Rectal smooth muscle tissue (tissue), 1 donor: Measurements from ENCODE around the gene KCND2.
"Not testable (repeated sequence)": the region's sequence is repeated elsewhere in the genome, so short reads cannot be mapped to it uniquely, and the experiment has no call there.

Source experiments
- H3K27ac ChIP-seq: one replicate; pipeline ENCODE4 v1.7.0; 2013; ENCODE audit warnings: low read depth, low read length, inconsistent platforms
- H3K27me3 ChIP-seq: one replicate; pipeline ENCODE4 v1.7.0; 2013; ENCODE audit warnings: low read length; ENCODE audit not compliant: control insufficient read depth, insufficient read depth
- H3K36me3 ChIP-seq: one replicate; pipeline ENCODE4 v1.7.0; 2013; ENCODE audit warnings: low read length; ENCODE audit not compliant: control insufficient read depth, insufficient read depth
- H3K4me1 ChIP-seq: one replicate; pipeline ENCODE4 v1.7.0; 2013; ENCODE audit warnings: low read length; ENCODE audit not compliant: control insufficient read depth, insufficient read depth
- H3K4me3 ChIP-seq: one replicate; pipeline ENCODE4 v1.7.0; 2013; ENCODE audit warnings: low read length
- H3K9ac ChIP-seq: one replicate; pipeline ENCODE4 v1.7.0; 2013; ENCODE audit warnings: low read length

KCND2 gene

DNA sequence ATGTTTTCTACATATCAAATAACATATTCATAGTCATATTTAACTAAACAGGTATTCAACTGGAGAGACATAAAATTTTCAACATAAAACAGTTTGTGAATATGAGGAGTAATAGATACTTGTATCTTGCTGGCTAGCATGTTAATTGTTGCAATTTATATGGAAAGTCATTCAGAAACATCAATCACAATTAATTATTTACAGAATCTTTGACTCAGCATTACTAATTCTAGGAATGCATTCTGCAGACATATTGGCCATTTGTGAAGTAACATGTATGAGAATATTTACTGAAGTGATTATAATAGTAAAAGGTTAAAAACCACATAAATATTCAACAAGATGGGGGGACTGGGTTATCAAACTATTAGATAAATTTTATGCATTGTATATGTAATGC is 381.3 kb downstream of the KCND2 start:
- Histone ChIP-seq H3K27ac (no peak overlapping the region), H3K36me3 (no peaks in the 10 kb centered on the region), H3K9ac (no peak overlapping the region), H3K4me3 (no peak overlapping the region), H3K4me1 (no peaks in the 10 kb centered on the region), H3K27me3 (no peaks in the 10 kb centered on the region)

DNA sequence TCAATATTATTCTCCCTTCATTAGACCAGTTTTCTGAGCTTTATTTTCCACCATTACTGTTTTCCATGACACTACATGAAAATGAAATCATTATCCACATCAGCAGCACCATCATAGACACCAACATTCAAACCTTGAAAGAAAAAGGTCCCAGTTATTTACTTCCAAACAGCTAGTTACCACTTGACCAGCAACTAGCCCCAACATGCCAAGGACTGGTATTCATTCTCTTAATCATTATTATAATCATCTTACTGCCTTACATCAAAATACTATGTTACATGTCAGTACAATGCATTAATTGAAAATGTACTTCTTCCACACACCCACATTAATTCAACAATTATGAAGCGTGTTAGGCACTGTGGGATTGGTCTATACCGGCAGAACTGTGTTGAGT is 385.5 kb downstream of the KCND2 start:
- Histone ChIP-seq H3K4me3 (no peak overlapping the region), H3K9ac (no peak overlapping the region), H3K27ac (no peak overlapping the region), H3K4me1 (no peaks in the 10 kb centered on the region), H3K27me3 (no peaks in the 10 kb centered on the region), H3K36me3 (no peaks in the 10 kb centered on the region)

DNA sequence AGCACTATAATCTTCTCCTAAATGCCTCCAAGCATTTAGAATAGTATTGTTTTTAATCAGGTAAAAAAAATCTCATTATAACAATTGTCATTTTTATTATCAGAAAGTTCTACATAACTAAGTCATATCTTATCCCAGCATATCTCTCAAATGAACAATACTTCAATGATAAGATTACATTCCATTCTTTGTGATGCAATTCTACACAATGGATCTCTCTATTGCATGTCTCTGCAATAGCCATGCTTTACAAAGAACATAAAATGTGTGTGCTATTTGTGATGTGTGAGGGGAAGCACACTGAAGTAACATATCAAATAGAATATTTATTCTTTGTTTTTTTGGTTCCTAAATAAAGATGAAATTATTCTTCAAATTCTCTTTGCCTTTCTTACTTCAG is 389.3 kb downstream of the KCND2 start:
- H3K9ac ChIP-seq, result no peak overlapping the region

DNA sequence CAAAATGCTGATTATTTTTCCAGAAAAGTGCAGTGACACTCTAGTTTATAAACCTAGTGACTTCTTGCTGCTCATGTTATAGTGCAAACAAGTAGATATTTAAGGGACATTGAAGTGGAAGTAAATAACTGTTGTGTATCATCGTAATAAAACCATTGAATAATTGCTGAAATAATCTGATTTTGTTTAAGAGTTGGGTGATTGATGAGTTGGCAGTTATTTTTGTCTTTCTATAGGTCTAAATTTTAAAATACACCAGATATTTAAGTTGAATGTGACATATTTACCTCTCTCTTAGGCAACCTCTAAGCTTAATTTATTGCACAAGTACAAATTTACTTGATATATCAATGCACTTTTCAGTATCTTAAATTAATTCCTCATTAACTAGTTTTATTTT is 392.1 kb downstream of the KCND2 start:
- H3K9ac ChIP-seq, result no peak overlapping the region
- H3K27ac ChIP-seq, result no peak overlapping the region
- no peak overlapping the region for H3K4me3 ChIP-seq
- H3K4me1 ChIP-seq, result no peaks in the 10 kb centered on the region
- no peaks in the 10 kb centered on the region for H3K27me3 ChIP-seq
- H3K36me3 ChIP-seq, result no peaks in the 10 kb centered on the region

More for the DNA sequence above, 389.3 kb downstream of the KCND2 start:
- Histone ChIP-seq H3K4me3 (no peak overlapping the region), H3K27ac (no peak overlapping the region), H3K4me1 (no peaks in the 10 kb centered on the region), H3K27me3 (no peaks in the 10 kb centered on the region), H3K36me3 (no peaks in the 10 kb centered on the region)

DNA sequence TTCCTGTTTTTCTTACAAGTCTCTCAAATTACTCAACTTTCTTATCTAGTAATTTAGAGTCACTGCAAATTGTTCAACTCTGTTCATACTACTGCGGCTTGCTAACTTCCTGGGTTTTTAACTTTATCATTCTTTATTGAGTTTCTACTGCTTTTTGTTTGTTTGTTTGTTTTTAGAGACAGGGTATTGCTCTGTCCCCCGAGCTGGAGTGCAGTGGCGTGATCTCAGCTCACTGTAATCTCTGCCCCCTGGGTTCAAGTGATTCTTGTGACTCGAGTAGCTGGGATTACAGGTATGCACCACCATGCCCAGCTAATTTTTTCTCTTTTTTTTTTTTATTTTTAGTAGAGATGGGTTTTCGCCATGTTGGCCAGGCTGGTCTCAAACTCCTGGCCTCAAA is 402.1 kb downstream of the KCND2 start:
- Histone ChIP-seq H3K4me3 (no peak overlapping the region), H3K27ac (no peak overlapping the region), H3K9ac (no peak overlapping the region), H3K27me3 (no peaks in the 10 kb centered on the region), H3K4me1 (no peaks in the 10 kb centered on the region), H3K36me3 (no peaks in the 10 kb centered on the region)

DNA sequence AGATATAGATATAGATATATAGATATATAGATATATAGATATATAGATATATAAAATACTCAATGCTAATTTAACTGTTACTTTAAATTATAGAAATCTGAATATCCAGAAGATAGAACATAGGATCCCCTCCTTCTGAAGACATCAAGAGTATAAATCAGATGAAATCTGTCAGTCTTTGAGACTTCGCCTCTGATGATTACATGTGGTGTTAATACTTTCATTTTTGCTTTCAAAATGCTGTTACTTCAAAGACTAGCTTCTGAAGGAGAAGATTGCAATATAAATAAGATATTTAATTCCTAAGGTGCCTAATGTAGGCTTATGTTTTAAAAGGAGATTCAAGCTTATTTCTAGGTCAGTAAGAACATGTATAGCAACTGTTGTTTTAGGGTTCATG is 404.6 kb downstream of the KCND2 start:
- no peak overlapping the region for H3K27ac ChIP-seq
- H3K36me3 ChIP-seq, result no peaks in the 10 kb centered on the region
- no peaks in the 10 kb centered on the region for H3K27me3 ChIP-seq
- no peak overlapping the region for H3K4me3 ChIP-seq
- no peak overlapping the region for H3K9ac ChIP-seq
- no peaks in the 10 kb centered on the region for H3K4me1 ChIP-seq

DNA sequence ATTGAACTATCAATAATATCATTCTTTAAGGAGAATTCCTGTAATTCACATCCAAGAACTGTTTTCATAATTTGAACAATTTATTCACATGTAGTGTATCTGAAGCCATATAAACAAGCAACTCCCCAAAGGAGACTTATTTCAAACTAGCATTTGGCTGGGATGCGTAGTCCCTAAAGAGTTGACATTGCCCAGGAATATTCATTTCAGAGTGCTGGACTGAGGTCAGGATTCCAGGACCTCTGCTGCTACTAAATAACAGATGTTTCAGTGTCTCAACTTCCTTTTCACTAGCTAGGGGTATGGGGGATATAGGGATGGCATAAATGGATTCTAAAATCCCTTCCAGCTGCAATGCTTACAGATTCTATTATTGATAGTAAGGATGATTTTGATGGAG is 408.0 kb downstream of the KCND2 start:
- Histone ChIP-seq H3K27me3 (no peaks in the 10 kb centered on the region), H3K9ac (no peak overlapping the region), H3K36me3 (no peaks in the 10 kb centered on the region), H3K27ac (no peak overlapping the region), H3K4me1 (no peaks in the 10 kb centered on the region), H3K4me3 (no peak overlapping the region)

DNA sequence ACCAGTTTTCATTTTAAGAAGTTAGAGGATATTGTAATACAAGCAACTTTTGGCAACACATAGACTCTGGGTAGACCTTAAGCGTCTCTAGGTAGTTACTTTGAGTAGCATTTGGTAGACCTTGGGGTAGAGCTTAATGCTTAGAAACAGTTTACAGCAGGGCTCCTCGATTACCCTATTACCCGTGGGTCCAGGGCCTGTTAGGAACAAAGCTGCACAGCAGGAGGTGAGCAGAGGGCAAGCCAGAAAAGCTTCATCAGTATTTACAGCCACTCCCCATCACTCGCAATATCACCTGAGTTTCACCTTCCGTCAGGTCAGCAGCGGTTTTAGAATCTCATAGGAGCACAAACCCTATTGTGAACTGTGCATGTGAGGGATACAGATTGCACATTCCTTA is 411.5 kb downstream of the KCND2 start:
- H3K4me1 ChIP-seq, result no peaks in the 10 kb centered on the region
- H3K27ac ChIP-seq, result no peak overlapping the region
- H3K9ac ChIP-seq, result no peak overlapping the region
- H3K27me3 ChIP-seq, result no peaks in the 10 kb centered on the region
- H3K36me3 ChIP-seq, result no peaks in the 10 kb centered on the region
- H3K4me3 ChIP-seq, result no peak overlapping the region

DNA sequence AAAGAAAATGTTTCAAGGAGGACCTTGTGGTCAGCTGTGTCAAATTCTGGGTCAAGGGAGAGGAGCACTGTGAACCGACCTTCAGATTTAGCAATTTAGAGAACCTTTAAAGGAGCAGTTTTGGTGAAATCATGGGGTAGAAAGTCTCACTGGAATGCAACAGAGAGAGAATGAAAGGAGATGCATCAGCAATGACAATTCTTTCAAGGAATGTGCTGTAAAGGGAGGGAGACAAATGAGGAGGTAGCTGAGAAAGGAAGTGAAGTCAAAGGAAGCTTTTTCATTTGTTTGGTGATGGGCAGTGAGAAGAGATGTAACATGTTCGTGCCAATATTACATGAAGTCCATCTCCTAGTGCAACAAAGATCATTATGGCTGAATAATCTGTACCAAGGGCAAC is 418.9 kb downstream of the KCND2 start:
- Histone ChIP-seq H3K36me3 (no peaks in the 10 kb centered on the region), H3K4me3 (no peak overlapping the region), H3K27ac (no peak overlapping the region), H3K9ac (no peak overlapping the region), H3K4me1 (no peaks in the 10 kb centered on the region), H3K27me3 (no peaks in the 10 kb centered on the region)

DNA sequence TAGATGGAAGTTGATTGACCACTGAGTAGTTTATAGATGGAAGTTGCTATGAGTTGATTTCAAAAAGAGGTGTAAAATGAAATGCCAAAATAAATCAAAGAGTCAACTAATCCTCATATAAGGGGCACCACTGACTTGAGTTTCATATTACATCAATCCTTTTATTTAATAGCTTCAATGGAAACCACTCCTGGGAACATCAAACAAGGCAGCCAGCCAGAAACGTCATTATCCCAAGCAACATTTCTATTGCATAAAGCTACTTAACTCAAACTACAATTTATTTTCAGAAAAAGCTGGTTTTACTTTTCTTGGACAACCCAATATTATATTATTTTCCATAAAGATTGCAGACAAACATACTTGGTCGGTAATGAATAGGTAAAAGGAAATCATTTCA is 422.9 kb downstream of the KCND2 start:
- Histone ChIP-seq H3K4me3 (no peak overlapping the region), H3K9ac (no peak overlapping the region), H3K36me3 (no peaks in the 10 kb centered on the region), H3K27ac (no peak overlapping the region), H3K27me3 (no peaks in the 10 kb centered on the region), H3K4me1 (no peaks in the 10 kb centered on the region)

DNA sequence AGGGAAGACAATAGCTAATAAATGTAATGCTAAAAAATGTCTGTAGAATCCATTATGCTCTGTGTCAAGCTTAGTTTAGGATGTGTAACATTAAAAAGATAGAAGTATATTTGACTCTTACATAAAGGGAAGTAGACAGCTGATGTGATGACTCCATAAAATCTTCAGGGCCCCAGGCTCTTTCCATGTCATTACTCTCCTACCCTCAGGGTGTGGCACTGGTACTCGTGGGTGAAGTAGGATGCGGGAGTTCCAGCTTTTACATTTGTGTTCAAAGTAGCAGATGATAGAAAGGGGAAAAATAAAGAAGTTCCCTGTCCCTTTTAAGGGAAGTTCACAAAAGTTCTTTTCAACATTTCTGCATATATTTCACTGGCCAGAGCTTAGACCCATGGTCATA is 427.8 kb downstream of the KCND2 start:
- Histone ChIP-seq H3K4me3 (no peak overlapping the region), H3K4me1 (no peaks in the 10 kb centered on the region), H3K36me3 (no peaks in the 10 kb centered on the region), H3K9ac (no peak overlapping the region), H3K27ac (no peak overlapping the region), H3K27me3 (no peaks in the 10 kb centered on the region)

DNA sequence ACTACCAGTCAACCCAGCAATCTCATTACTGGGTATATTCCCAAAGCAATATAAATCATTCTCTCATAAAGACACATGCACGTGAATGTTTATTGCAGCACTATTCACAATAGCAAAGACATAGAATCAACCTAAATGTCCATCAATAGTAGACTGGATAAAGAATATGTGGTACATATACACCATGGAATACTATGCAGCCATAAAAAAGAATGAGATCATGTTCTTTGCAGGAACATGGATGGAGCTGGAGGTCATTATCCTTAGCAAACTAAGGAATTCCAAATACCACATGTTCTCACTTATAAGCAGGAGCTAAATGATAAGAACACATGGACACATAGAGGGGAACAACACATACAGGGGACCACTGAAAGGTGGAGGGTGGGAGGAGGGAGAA is 429.4 kb downstream of the KCND2 start:
- not testable (repeated sequence) for H3K36me3 ChIP-seq, H3K27me3 ChIP-seq, H3K4me1 ChIP-seq, H3K4me3 ChIP-seq, H3K9ac ChIP-seq, H3K27ac ChIP-seq

DNA sequence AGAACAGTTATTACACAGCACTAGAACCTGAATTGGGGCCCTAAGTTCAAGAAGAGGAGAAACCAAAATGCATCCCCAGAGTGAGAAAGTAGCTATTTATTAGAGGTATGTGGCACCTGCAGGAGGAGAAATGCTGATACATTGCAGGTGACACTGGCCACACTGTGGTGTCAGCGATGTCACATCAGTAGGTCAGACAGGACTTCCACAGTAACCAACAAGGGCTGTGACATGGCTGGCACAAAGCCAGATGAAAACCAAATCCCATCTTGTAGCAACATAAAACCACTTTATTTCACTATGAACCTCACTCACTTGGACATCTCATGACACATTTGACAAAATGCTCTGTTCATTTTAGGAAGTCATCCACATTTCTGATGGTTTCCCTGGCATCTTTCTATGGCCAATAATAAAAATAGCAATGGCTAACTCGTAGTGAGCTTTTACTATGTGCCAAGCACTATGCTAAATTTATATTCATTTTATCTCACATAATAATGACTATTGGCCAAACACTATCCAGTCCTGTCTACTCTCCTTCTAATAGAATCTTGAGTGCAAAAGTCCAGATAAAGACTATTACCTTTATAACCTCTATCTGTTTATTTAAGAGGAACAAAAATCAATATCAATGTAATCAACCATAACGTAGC is 430.7 kb downstream of the KCND2 start:
- Histone ChIP-seq H3K4me3 (no peak overlapping the region), H3K36me3 (no peaks in the 10 kb centered on the region), H3K27me3 (no peaks in the 10 kb centered on the region), H3K4me1 (no peaks in the 10 kb centered on the region), H3K27ac (no peak overlapping the region), H3K9ac (no peak overlapping the region)
